ENCODE results near the gene ADA. TPM values are rescaled to one million over a fixed set of nuclear protein-coding genes. Genes with fewer than 3 reads are reported as not detected.
"Not testable (repeated sequence)": the region's sequence is repeated elsewhere in the genome, so short reads cannot be mapped to it uniquely, and the experiment has no call there.

ADA gene
- total RNA-seq, 1 donor from 2014 or later, result 2.4 TPM

DNA sequence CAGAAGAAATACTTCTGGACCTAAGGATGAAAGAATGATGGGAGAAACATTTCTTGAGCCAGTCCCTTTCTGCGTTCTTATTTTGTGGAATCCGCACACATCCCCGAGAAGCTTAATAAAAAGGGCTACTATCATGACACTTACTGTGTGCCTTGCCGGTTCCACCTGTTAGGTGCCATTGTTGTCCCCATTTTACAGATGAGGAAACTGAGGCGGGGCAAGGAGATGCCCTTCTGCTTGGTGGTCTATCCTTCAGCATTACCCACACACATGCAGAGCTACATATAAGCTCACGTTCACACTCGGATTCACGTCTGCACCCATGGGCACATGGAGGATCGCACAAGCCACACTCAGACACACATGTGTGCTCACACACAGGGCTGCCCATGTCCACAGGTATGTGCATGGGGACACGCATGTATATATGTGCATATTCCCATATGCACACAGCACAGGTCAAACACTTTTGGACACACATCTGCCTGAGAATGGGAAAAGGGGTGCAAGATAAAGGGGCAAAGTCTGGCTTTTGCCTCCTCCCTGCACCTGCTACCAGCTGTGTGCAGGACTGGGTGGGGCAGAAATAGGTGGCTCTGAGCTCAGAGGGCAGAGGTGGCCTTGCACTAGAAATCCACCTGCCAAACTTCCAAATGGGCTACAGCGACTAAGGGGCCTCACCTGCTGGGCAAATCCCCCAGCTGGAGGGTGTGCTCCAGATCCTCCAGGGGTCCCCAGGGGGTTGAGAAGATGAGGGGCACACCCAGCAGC is 30.5 kb upstream of the ADA start:
- DNase-seq (ENCODE audit: low spot score in 2 of 2) (no peak), FAIRE-seq (no peak)

DNA sequence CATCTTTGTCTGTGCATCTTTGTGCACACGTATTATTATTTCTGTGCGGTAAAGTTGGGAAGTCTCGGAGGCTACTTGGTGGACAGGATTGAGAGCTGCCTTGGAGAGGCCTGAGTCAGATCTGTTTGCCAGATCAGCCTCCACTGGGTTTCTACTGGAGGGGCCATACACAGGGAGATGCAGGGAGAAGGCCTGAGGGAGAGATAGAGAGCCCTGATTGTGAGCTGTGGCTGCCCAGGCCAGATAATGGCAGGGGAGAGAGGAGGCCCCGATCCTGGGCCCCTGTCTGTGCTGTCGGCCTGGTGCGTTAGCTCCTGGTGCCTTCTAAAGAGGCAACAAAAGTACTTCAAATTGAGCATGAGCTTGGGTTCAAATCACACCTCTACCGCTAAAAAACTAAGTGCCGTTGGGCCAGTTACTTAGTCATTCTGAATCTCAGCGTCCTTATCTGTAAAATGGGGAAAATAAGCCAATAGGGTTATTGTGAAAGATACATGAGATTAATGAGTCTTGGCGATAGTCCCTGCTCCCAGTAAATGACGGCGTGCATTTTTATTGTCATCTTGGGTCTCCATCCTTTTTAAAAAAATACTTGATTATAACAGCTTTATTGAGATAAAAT is 27.6 kb upstream of the ADA start:
- DNase-seq (ENCODE audit: low spot score in 2 of 2) (no peak), FAIRE-seq (no peak)

DNA sequence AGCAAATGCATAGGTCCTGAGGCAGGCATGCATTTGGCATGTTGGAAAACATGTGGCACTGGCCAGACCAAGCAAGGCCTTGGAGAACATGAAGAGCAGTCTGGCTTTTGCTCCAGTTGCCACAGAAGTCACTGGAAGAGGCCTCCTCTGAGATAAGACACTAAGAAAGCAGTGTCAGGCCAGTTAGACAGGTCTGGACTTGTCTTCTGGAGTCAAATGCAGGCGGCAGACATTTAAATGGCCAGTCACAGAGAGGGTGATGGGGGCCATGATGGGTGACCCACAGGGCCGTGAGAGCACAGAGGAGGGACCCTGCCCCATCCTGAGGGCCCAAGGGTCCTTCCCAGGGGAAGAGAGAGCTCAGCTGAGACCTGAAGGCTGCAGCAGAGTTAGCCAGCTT is 26.7 kb upstream of the ADA start:
- no peak for DNase-seq (ENCODE audit: low spot score in 2 of 2)
- FAIRE-seq, result no peak

DNA sequence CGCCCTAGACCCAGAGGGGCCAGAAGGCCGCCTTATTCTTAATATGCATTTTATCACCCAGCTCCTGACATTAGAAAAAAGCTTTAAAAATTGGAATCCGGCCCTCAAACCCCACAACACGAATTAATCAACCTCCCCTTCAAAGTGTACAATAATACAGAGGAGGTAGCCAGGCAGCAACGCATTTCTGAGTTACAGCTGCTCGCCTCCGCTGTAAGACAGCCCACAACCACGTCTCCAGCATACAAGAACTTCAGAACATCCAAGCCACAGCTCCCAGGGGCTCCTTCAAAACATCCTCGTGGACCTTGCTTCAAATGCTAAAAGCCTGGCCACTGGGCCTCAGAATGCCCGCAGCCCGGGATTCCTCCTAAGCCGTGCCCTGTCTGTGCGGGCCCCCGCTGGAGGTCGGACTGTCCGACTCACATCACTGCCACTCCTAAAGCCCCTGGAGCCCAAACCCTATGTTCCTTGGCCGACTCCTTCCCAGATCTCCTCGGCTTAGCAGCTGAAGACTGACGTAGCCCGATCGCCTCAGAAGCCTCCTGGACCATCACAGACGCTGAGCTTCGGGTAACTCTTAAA is 20.9 kb upstream of the ADA start:
- not testable (repeated sequence) for FAIRE-seq; DNase-seq (ENCODE audit: low spot score in 2 of 2)

DNA sequence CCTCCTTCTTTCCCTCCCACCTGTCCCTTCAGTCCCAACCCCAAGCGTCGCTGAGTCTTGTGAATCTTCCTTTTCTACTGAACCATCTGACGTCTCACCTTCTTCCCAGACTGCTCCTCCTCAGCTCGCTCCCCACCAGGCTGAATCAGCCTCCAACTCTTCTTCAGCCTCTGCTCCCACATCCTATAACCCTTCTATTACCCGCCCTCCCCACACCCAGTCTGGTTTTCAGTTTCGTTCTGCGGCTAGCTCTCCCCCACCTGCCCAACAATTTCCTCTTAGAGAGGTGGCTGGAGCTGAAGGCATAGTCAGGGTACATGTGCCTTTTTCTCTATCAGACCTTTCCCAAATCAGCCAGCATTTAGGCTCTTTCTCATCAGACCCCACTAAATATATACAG is 20.0 kb upstream of the ADA start:
- not testable (repeated sequence) for DNase-seq (ENCODE audit: low spot score in 2 of 2); FAIRE-seq

DNA sequence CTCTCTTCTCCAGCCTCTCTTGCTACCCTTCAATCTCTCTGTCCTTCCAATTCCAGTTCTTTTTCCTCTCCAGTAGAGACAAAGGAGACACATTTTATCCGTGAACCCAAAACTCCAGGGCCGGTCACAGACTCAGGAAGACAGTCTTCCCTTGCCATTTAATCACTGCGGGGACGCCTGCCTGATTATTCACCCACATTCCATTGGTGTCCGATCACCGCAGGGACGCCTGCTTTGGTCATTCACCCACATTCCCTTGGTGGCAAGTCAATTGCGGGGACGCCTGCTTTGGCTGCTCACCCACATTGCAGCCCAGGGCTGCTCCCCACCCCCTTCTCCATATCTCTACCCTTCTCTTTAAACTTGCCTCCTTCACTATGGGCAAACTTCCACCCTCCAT is 19.4 kb upstream of the ADA start:
- not testable (repeated sequence) for FAIRE-seq; DNase-seq (ENCODE audit: low spot score in 2 of 2)

DNA sequence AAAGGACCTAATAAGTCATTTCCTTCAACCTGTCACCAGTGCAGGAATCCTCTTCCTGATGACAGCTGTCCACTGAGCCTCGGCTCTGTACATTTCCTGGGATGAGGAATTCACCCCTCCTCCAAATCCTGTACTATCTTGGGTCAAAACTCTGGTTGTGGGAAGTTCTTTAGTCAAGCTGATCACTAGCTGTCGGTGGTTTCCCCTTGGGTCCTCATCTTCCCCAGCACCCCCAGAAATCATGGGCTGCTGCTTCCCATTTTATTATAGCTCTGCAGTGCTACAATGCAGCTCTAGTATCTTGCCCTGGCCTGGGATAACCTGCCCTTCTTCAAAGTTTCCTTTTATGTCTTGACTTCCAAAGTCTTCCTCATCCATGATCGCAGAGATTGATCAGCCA is 14.6 kb upstream of the ADA start:
- DNase-seq (ENCODE audit: low spot score in 2 of 2) (no peak), FAIRE-seq (no peak)

DNA sequence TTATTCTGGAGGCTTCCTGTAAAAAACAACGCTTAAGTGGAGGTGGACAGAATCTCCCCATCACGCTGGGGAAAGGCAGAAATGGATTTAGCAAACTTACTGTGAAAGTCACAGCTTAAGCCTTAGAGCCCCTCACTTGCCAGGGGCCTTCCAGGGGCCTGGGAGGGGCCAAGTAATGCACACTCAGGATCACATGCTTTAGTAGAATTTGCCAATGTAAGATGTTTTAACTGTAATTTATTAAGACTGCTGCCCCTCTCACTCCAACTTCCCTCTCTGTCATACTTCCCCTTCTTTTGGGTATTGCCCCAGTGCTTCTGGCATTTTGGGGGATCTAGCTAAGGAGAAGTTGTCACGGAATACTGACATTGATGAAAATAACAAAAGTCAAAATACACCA is 12.6 kb upstream of the ADA start:
- DNase-seq (ENCODE audit: low spot score in 2 of 2), result no peak
- no peak for FAIRE-seq

DNA sequence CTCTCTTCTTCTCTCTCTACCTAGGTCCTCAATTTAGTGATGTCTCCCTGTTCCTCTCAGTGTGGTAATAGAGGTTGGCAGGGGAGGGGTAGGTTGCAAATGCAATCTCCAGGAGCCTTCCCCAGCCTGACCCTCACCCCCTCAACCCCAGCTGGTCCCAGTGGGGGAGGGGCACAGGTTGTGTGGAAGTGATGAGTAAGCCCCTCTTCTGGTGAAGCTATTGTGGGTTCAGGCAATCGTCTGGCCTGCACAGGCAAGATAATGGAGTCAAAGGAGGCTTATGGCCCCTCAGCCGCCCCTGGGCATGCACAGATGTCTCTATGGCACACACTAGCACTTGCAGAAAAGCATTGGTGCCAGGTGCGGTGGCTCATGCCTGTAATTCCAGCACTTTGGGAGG is 10.8 kb upstream of the ADA start:
- DNase-seq (ENCODE audit: low spot score in 2 of 2) (no peak), FAIRE-seq (no peak)

DNA sequence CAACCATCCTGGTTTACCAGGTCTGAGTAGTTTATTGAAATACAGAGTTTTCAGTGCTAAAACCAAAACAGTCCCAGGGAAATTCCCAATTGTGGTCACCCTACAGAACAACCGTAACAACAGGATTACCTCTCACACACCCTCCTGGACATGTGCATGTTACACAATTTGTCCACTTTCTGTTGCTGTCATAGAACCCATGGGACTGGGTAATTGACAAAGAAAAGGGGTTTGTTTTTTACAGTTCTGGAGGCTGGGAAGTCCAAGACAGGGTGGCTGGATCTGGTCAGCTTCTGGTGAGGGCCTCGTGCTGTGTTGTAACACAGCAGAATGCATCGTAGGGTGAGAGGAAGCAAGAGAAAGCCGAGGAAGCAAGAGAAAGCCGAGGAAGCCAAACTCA is 9.1 kb upstream of the ADA start:
- DNase-seq (ENCODE audit: low spot score in 2 of 2) (no peak), FAIRE-seq (no peak)

DNA sequence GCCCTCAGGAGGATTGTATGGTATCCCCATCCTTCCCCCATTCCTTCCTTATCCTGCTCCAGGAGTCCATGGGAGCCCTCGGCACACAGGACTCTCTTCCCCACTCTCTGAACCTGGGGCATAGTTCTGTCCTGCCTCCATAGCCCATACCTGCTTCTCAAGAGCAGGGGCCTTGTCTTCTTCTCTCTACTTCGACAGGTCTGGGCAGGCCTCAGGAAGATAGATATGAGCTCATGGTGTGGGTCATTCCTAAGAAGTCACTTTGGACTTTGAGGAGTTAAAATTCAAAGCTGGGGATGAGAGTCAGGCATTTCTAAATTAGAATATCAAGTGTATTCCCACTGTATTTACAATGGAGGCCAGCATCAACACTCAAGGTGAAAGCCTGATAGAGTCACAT is 8.4 kb upstream of the ADA start:
- DNase-seq (ENCODE audit: low spot score in 2 of 2) (no peak), FAIRE-seq (no peak)

DNA sequence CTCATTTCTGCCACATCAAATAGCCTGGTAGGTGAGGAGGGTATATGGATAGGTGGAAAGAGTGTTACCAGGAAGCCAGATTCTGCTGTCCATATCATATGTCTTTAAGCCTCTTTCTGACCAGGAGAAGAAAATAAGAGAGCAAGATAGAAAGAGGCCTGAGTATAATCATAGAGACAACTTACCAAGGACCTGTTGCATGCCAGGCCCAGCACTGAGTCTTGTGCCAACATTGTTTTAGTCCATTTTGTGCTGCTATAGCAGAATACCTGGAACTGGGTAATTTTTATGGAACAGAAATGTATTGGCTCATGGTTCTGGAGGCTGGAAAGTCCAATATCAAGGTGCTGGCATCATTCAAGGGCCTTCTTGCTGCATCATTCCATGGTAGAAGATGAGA is 7.3 kb upstream of the ADA start:
- DNase-seq (ENCODE audit: low spot score in 2 of 2) (no peak), FAIRE-seq (no peak)

DNA sequence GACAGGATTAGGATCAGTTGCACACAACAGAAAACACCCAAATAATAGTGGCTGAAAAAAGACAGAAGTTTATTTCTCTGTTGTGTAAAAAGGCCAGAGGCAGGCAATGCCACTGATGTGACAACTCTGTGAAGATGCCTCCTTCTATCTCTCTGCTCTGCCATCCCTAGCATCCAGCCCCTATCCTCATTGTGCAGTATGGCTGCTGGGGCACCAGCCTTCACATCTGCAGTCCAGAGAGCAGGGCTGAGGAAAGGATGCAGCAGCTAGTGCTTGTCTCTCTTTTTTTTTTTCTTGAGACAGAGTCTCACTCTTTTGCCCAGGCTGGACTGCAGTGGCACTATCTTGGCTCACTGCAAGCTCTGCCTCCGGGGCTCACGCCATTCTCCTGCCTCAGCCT is 6.4 kb upstream of the ADA start:
- DNase-seq (ENCODE audit: low spot score in 2 of 2), result no peak
- no peak for FAIRE-seq

DNA sequence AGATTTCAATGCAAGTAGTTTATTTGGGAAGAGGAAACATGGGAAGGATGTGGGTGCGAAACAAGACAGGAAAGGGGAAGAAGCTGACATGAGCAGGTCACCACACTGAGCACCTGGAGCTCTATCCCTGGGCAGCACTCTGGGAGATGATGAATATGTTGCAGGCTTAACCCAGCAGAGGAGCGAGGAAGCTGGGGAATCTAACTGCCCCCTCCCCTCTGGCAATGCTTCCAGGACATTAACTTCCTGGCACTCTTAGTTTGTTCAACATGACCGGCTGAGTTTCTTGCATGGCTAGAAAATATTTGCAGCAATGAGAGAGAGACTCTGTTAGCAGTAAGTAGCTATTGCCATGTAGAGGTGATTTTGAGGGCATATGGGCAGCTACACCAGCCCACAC is 4.9 kb upstream of the ADA start:
- DNase-seq (ENCODE audit: low spot score in 2 of 2) (no peak), FAIRE-seq (no peak)

DNA sequence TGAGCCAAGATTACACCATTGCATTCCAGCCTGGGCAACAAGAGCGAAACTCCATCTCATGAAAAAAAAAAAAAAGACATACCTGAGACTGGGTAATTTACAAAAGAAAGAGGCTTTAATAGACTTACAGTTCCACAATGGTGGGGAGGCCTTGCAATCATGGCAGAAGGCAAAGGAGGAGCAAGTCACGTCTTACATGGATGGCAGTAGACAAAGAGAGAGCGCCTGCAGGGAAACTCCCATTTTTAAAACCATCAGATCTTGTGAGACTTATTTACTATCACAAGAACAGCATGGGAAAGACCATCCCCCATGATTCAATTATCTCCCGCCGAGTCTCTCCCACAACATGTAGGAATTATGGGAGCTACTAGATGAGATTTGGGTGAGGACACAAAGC is 2.7 kb upstream of the ADA start:
- FAIRE-seq; DNase-seq (ENCODE audit: low spot score in 2 of 2): not testable (repeated sequence)

DNA sequence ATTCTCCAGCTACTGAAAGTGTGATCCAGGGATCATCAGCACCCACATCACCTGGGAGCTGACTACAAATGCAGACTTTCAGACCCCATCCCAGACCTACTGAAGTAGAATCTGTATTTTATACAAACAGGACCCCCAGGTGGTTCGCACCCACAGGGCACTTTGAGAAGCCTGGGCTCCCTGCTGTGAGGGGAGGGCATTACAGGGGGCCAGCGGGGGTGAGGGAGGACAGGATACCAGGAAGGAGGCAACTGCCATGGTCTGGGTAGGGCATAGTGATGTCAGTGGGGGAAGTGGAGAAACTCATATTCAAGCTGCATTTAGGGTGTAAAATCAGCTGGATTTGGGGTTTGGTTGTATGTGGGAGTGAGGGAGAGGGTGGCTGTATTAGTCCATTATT is 2.0 kb upstream of the ADA start:
- FAIRE-seq (no peak), DNase-seq (ENCODE audit: low spot score in 2 of 2) (no peak)

DNA sequence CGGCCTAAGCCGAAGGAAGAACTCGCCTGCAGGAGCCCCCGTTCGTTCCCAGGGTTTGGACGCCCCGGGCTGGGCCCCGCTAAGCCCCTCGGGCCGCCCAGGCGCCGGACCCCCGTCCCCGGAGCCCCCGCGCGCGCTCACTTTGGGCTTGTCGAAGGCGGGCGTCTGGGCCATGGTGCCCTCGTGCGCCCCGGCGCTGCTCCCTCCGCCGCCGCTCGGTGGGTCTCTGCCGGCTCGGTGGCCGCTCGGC is 140 bp downstream of the ADA start:
- FAIRE-seq (no peak), DNase-seq (ENCODE audit: low spot score in 2 of 2) (no peak)

DNA sequence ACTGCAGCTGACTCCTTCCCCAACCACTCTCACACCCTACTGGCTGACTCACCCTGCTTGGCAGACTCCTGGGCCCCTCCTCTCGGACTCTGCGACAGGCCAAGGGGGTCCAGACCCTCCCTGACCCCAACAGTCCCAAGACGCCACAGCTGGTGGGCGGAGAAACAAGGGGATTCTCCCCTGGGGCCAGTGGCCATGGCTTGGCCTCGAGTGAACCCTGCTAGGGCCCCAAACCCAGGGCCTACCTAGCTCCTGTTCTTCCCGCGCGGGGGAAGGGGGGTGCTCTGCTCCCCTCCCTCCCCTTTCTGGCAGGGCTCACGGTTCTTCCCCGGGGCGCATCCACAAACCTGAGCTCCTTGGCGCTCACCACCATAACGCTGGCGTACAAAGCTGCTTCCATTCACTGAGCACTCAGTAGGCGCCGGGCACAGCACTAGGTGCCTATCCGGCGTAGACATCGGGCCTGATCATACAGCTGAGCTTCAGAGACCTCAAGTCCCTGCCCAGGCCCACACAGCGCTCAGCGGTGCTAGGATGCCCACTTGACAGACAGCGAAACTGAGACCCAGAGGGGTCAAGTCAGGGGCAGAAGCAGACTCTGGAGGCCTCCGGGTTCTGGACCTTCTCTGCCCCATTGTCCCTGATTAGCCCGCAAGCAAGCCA is 597 bp downstream of the ADA start:
- DNase-seq (ENCODE audit: low spot score in 2 of 2) (no peak), FAIRE-seq (no peak)

DNA sequence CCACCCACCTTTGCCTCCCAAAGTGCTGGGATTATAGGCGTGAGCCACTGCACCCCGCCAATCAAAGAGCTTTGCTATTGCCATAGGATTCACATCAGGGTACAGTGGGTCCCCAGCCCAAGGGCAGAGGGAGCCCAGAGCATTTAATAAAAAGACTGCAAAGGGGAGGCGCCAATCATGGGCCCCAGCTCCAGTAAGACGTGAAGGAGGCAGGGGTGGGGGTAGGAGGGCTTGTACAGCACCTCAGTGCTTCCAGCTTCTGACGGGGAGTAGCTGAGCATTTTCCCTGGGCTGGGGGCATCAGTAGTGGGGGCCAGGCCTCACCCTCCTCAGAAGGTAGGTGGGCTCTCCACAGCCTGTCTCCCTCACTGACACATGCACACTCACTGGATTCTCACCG is 1.5 kb downstream of the ADA start:
- no peak for FAIRE-seq
- DNase-seq (ENCODE audit: low spot score in 2 of 2), result no peak

DNA sequence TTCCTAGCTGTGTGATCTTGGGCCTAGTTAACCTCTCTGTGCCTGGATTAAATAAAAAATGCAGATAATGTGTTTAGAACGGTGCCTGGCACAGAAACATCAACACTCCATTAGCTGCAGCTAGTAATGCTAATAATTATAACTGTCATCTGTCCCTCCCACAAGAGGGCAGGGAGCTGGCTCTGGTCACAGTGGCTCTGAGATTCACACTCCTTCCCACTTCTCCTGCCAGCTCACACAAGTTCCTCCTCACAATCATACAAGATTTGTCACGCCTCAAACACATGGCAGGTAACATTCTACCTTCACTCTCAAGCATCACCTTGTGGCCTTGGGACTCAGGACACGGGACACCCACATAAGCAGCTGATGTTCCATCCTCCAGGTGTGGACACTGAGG is 2.4 kb downstream of the ADA start:
- DNase-seq (ENCODE audit: low spot score in 2 of 2) (no peak), FAIRE-seq (no peak)

DNA sequence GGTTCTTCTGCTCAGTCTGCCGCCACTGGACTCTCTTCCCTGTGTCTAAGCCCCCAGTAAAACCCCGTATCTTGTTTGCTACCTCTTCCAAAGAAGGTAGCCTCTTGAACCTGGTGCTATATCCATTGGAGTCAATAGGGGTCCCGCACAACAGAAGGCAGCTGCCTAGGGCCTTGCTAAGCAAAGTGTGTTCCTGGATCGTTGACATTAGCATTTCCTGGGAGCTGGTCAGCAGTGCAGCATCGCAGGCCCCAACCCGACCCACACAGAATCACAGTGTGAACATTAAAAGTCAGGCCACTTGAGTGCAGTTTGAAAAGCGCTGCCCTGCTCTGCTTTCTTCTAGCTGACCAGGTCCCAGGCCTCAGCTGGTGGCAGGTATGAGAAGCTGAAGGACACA is 2.9 kb downstream of the ADA start:
- DNase-seq (ENCODE audit: low spot score in 2 of 2), result no peak
- FAIRE-seq, result no peak

DNA sequence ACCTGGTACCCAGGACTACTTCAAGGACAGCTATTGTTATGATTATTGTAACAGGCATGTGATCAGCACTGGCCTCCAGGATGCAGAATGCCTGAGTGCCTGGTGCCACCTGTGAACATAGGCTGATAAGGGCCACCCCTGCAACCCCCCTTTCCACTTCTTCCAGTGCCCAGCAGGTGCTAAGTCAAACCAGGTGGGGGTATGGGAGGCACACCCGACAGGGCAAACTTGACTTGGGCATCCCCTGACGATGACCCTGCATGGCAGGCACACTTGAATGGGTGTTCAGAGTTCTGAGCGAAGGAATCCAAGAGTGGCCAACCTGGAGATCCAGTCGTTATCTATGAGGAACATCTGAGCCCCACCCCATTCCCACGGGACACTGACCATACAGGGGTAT is 3.4 kb downstream of the ADA start:
- FAIRE-seq (no peak), DNase-seq (ENCODE audit: low spot score in 2 of 2) (no peak)
